Gastroesophageal sphincter (tissue), 3 donors: ENCODE data around the gene SLIT3.

Experiments used
- EP300 ChIP-seq: sonication (generic); formaldehyde crosslinking; IDR thresholded peaks from one replicate; pipeline ENCODE4 v1.6.1; 2017; ENCODE audit warnings: antibody characterized with exemption, mild to moderate bottlenecking
- POLR2AphosphoS5 ChIP-seq: sonication (generic); formaldehyde crosslinking; IDR thresholded peaks from one replicate; pipeline ENCODE4 v1.6.1; 2017; ENCODE audit warnings: antibody characterized with exemption
- TF ChIP-seq, protein P1 (sequence below), 4 experiments: fragments of 200-600 bp in 2 of 4; fragments of 450-650 bp in 2 of 4; sonication (generic) in 1 of 4; IDR thresholded peaks; one replicate each; pipeline ENCODE4 v1.5.1; 2017 to 2019; ENCODE audit warnings: antibody characterized with exemption in 4 of 4, mild to moderate bottlenecking in 2 of 4, moderate library complexity in 2 of 4

DNA sequence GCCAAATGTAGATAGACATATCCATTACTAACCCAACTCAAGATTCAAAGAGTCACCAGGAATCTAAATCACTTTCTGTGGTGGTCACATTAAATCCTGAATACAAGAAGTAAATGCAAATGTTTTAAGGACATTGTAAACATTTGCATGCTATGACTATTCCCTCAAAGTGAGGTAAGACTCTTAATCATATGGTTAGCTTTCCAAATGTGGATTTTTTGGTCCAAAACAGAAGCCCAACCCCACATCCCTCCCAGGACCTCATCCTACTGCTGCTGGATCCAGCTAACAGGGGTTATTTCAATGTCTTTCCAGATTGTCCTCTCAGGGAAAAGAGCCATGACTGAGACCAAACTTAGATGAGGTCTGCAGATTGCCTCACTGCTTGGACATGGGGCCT lies 493.7 kb downstream of the SLIT3 start:
- TF ChIP-seq, protein P1, sequence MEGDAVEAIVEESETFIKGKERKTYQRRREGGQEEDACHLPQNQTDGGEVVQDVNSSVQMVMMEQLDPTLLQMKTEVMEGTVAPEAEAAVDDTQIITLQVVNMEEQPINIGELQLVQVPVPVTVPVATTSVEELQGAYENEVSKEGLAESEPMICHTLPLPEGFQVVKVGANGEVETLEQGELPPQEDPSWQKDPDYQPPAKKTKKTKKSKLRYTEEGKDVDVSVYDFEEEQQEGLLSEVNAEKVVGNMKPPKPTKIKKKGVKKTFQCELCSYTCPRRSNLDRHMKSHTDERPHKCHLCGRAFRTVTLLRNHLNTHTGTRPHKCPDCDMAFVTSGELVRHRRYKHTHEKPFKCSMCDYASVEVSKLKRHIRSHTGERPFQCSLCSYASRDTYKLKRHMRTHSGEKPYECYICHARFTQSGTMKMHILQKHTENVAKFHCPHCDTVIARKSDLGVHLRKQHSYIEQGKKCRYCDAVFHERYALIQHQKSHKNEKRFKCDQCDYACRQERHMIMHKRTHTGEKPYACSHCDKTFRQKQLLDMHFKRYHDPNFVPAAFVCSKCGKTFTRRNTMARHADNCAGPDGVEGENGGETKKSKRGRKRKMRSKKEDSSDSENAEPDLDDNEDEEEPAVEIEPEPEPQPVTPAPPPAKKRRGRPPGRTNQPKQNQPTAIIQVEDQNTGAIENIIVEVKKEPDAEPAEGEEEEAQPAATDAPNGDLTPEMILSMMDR (IDR thresholded peaks at IDR 0.05) = no peak
- TF ChIP-seq EP300 (no peak), POLR2AphosphoS5 (no peak)
